Measurements from ENCODE around the gene ELF3.

The ELF3 gene

GRCh38 chr1:201985355-201985754 is 25.0 kb upstream of the ELF3 start:
- peaks cover 20% of the 10 kb centered on the region for H3K36me3 ChIP-seq (ENCODE audit: insufficient read depth, low read length)
- no peaks in the 10 kb centered on the region for H3K9me3 ChIP-seq (ENCODE audit: insufficient read depth, low read depth, low read length)
- WGBS = 96% methylated on average over 2 of the region's 2 CpGs
- no peak overlapping the region for H3K27ac ChIP-seq (ENCODE audit: low read depth, low read length)
- 0 out of 2 replicates have a peak, but pooled peaks cover 5% of the 10 kb centered on the region for H3K4me1 ChIP-seq (ENCODE audit: insufficient read depth, low read length)
- H3K27me3 ChIP-seq (ENCODE audit: insufficient read depth, low read length) = peaks cover 6% of the 10 kb centered on the region
- no peak overlapping the region for H3K4me3 ChIP-seq (ENCODE audit: low read length)
- H3K9ac ChIP-seq (ENCODE audit: low read depth, low read length) = no peak overlapping the region

GRCh38 chr1:201988601-201989000 is 21.8 kb upstream of the ELF3 start:
- Histone ChIP-seq H3K4me1 (ENCODE audit: insufficient read depth, low read length) (no peaks in the 10 kb centered on the region), H3K9me3 (ENCODE audit: insufficient read depth, low read depth, low read length) (no peaks in the 10 kb centered on the region), H3K4me3 (ENCODE audit: low read length) (no peak overlapping the region), H3K27me3 (ENCODE audit: insufficient read depth, low read length) (no peaks in the 10 kb centered on the region), H3K36me3 (ENCODE audit: insufficient read depth, low read length) (peaks cover 45% of the 10 kb centered on the region), H3K9ac (ENCODE audit: low read depth, low read length) (no peak overlapping the region), H3K27ac (ENCODE audit: low read depth, low read length) (no peak overlapping the region)
- 94% methylated on average over 6 of the region's 7 CpGs for WGBS

- 95% methylated on average over 10 of the region's 10 CpGs for WGBS
- Histone ChIP-seq H3K9me3 (ENCODE audit: insufficient read depth, low read depth, low read length) (no peaks in the 10 kb centered on the region), H3K36me3 (ENCODE audit: insufficient read depth, low read length) (peaks cover 54% of the 10 kb centered on the region), H3K27ac (ENCODE audit: low read depth, low read length) (no peak overlapping the region), H3K9ac (ENCODE audit: low read depth, low read length) (no peak overlapping the region), H3K27me3 (ENCODE audit: insufficient read depth, low read length) (no peaks in the 10 kb centered on the region), H3K4me3 (ENCODE audit: low read length) (no peak overlapping the region), H3K4me1 (ENCODE audit: insufficient read depth, low read length) (no peaks in the 10 kb centered on the region)
Measured at GRCh38 chr1:201989354-201990128, 20.8 kb upstream of the ELF3 start.

GRCh38 chr1:201990427-201990826 is 20.0 kb upstream of the ELF3 start:
- no peak overlapping the region for H3K9ac ChIP-seq (ENCODE audit: low read depth, low read length)
- no peaks in the 10 kb centered on the region for H3K9me3 ChIP-seq (ENCODE audit: insufficient read depth, low read depth, low read length)
- no peak overlapping the region for H3K27ac ChIP-seq (ENCODE audit: low read depth, low read length)
- H3K4me3 ChIP-seq (ENCODE audit: low read length) = no peak overlapping the region
- no peaks in the 10 kb centered on the region for H3K4me1 ChIP-seq (ENCODE audit: insufficient read depth, low read length)
- H3K36me3 ChIP-seq (ENCODE audit: insufficient read depth, low read length) = peaks cover 61% of the 10 kb centered on the region
- no peaks in the 10 kb centered on the region for H3K27me3 ChIP-seq (ENCODE audit: insufficient read depth, low read length)
- WGBS = 85% methylated on average over 6 of the region's 6 CpGs

GRCh38 chr1:201999625-202000238 is 10.7 kb upstream of the ELF3 start:
- H3K9ac ChIP-seq (ENCODE audit: low read depth, low read length) = no peak overlapping the region
- H3K36me3 ChIP-seq (ENCODE audit: insufficient read depth, low read length) = peaks cover 85% of the 10 kb centered on the region
- no peaks in the 10 kb centered on the region for H3K9me3 ChIP-seq (ENCODE audit: insufficient read depth, low read depth, low read length)
- no peak overlapping the region for H3K4me3 ChIP-seq (ENCODE audit: low read length)
- H3K27ac ChIP-seq (ENCODE audit: low read depth, low read length) = no peak overlapping the region
- no peaks in the 10 kb centered on the region for H3K27me3 ChIP-seq (ENCODE audit: insufficient read depth, low read length)
- no peaks in the 10 kb centered on the region for H3K4me1 ChIP-seq (ENCODE audit: insufficient read depth, low read length)
- WGBS = 78% methylated on average over 16 of the region's 16 CpGs

GRCh38 chr1:202002507-202002906 is 7.9 kb upstream of the ELF3 start:
- H3K9me3 ChIP-seq (ENCODE audit: insufficient read depth, low read depth, low read length) = no peaks in the 10 kb centered on the region
- H3K4me1 ChIP-seq (ENCODE audit: insufficient read depth, low read length) = peaks cover 11% of the 10 kb centered on the region
- no peak overlapping the region for H3K4me3 ChIP-seq (ENCODE audit: low read length)
- H3K9ac ChIP-seq (ENCODE audit: low read depth, low read length) = no peak overlapping the region
- H3K27ac ChIP-seq (ENCODE audit: low read depth, low read length) = no peak overlapping the region
- H3K27me3 ChIP-seq (ENCODE audit: insufficient read depth, low read length) = no peaks in the 10 kb centered on the region
- 80% methylated on average over 8 of the region's 9 CpGs for WGBS
- peaks cover 70% of the 10 kb centered on the region for H3K36me3 ChIP-seq (ENCODE audit: insufficient read depth, low read length)

GRCh38 chr1:202004711-202005110 is 5.7 kb upstream of the ELF3 start:
- Histone ChIP-seq H3K27ac (ENCODE audit: low read depth, low read length) (no peak overlapping the region), H3K9ac (ENCODE audit: low read depth, low read length) (no peak overlapping the region), H3K9me3 (ENCODE audit: insufficient read depth, low read depth, low read length) (no peaks in the 10 kb centered on the region), H3K36me3 (ENCODE audit: insufficient read depth, low read length) (peaks cover 57% of the 10 kb centered on the region), H3K27me3 (ENCODE audit: insufficient read depth, low read length) (no peaks in the 10 kb centered on the region), H3K4me3 (ENCODE audit: low read length) (no peak overlapping the region), H3K4me1 (ENCODE audit: insufficient read depth, low read length) (peaks cover 28% of the 10 kb centered on the region)
- 87% methylated on average over 9 of the region's 9 CpGs for WGBS

- Histone ChIP-seq H3K9ac (ENCODE audit: low read depth, low read length) (no peak overlapping the region), H3K4me1 (ENCODE audit: insufficient read depth, low read length) (peaks cover 36% of the 10 kb centered on the region), H3K9me3 (ENCODE audit: insufficient read depth, low read depth, low read length) (no peaks in the 10 kb centered on the region), H3K36me3 (ENCODE audit: insufficient read depth, low read length) (peaks cover 45% of the 10 kb centered on the region), H3K27me3 (ENCODE audit: insufficient read depth, low read length) (no peaks in the 10 kb centered on the region), H3K27ac (ENCODE audit: low read depth, low read length) (no peak overlapping the region; the same call in 1 of the 2 replicates), H3K4me3 (ENCODE audit: low read length) (no peak overlapping the region)
- WGBS = 93% methylated on average over 2 of the region's 2 CpGs
Measured at GRCh38 chr1:202005958-202006357, 4.4 kb upstream of the ELF3 start.

- Histone ChIP-seq H3K9me3 (ENCODE audit: insufficient read depth, low read depth, low read length) (no peaks in the 10 kb centered on the region), H3K27ac (ENCODE audit: low read depth, low read length) (peak overlapping the region; percentile 68), H3K9ac (ENCODE audit: low read depth, low read length) (peak overlapping the region; percentile 60; the same call in 1 of the 2 replicates), H3K4me3 (ENCODE audit: low read length) (no peak overlapping the region), H3K4me1 (ENCODE audit: insufficient read depth, low read length) (peaks cover 39% of the 10 kb centered on the region), H3K36me3 (ENCODE audit: insufficient read depth, low read length) (peaks cover 35% of the 10 kb centered on the region), H3K27me3 (ENCODE audit: insufficient read depth, low read length) (no peaks in the 10 kb centered on the region)
- 78% methylated on average over 8 of the region's 8 CpGs for WGBS
Measured at GRCh38 chr1:202007304-202007703, 3.1 kb upstream of the ELF3 start.

- Histone ChIP-seq H3K4me3 (ENCODE audit: low read length) (peak overlapping the region; percentile 34), H3K4me1 (ENCODE audit: insufficient read depth, low read length) (peaks cover 39% of the 10 kb centered on the region), H3K27ac (ENCODE audit: low read depth, low read length) (peak overlapping the region; percentile 68), H3K9me3 (ENCODE audit: insufficient read depth, low read depth, low read length) (no peaks in the 10 kb centered on the region), H3K36me3 (ENCODE audit: insufficient read depth, low read length) (peaks cover 29% of the 10 kb centered on the region), H3K9ac (ENCODE audit: low read depth, low read length) (peak overlapping the region; percentile 60), H3K27me3 (ENCODE audit: insufficient read depth, low read length) (no peaks in the 10 kb centered on the region)
- WGBS = 59% methylated on average over 9 of the region's 11 CpGs
Measured at GRCh38 chr1:202007805-202008489, 2.4 kb upstream of the ELF3 start.
